NCI-H1048 (cell line): Measurements from ENCODE around the gene AOAH.
"Not testable (repeated sequence)": the region's sequence is repeated elsewhere in the genome, so short reads cannot be mapped to it uniquely, and the experiment has no call there.

Experiments used
- DNase-seq: peaks from one replicate; lab custom pipeline; 2025; lab: John Stamatoyannopoulos, UW

Gene AOAH

DNA sequence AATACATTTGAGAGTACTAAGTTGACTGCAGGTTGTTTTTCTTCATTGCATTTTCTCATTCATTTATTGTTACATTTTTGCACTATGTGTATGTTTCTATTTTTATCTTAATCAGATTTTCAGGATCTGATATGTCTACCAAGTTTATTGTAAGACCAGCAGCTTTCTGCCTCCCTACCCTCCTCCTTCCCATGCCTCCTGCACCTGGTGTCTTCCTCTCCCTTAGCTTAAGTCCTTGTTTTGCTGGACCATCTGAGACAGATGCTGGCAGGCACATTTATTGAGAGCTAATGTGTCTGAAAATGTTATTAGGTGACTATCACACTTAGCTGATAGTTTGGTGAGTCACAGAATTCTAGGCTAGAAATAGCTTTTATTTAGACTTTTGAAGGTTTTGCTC, 255.1 kb downstream of the AOAH start:
- no peak for DNase-seq

GRCh38 chr7:36468370-36469101, 255.8 kb downstream of the AOAH start:
- DNase-seq, result no peak

GRCh38 chr7:36466001-36466400, 258.3 kb downstream of the AOAH start:
- not testable (repeated sequence) for DNase-seq

GRCh38 chr7:36464271-36464670, 260.0 kb downstream of the AOAH start:
- DNase-seq, result no peak
